Measurements from ENCODE around the gene GAB2. TPM values are rescaled to one million over a fixed set of nuclear protein-coding genes. Genes with fewer than 3 reads are reported as not detected.

GAB2 gene
- total and polyA plus RNA-seq, 2 of the 13 experiments (the other 11 are each of a cell fraction or from before 2014, with no cell fraction given): 4.1 to 8.6 TPM

- no peak for TF ChIP-seq ZNF367 (CRISPR knock-in tag; IDR thresholded peaks at IDR 0.05; ENCODE audit: borderline replicate concordance)
- TF ChIP-seq FOXK1 (CRISPR knock-in tag; IDR thresholded peaks at IDR 0.05; ENCODE audit: borderline replicate concordance, low read depth): no peak
- no peak for TF ChIP-seq PBX2 (CRISPR knock-in tag; IDR thresholded peaks at IDR 0.05)
- TF ChIP-seq ADNP (CRISPR knock-in tag; IDR thresholded peaks at IDR 0.05): no peak
- TF ChIP-seq ZBTB49 (CRISPR knock-in tag; IDR thresholded peaks at IDR 0.05; ENCODE audit: borderline replicate concordance): no peak
- no peak for TF ChIP-seq ZNF256 (CRISPR knock-in tag; conservative IDR thresholded peaks at IDR 0.05)
- peak; percentile 26; the same call in 1 of the 2 replicates for TF ChIP-seq NRL (CRISPR knock-in tag; IDR thresholded peaks at IDR 0.05; ENCODE audit: borderline replicate concordance)
- no peak for TF ChIP-seq SIX1 (CRISPR knock-in tag; IDR thresholded peaks at IDR 0.05; ENCODE audit: borderline replicate concordance)
- TF ChIP-seq DNMT1 (CRISPR knock-in tag; IDR thresholded peaks at IDR 0.05): no peak
- TF ChIP-seq ZNF687 (CRISPR knock-in tag; IDR thresholded peaks at IDR 0.05): peak; percentile 88
- no peak for TF ChIP-seq ZNF280B (CRISPR knock-in tag; IDR thresholded peaks at IDR 0.05; ENCODE audit: borderline replicate concordance)
- no peak for TF ChIP-seq ZNF441 (CRISPR knock-in tag; IDR thresholded peaks at IDR 0.05; ENCODE audit: borderline replicate concordance)
- TF ChIP-seq MAFK (conservative IDR thresholded peaks at IDR 0.05 in 1 of 2, IDR thresholded peaks at IDR 0.05 in 1 of 2; ENCODE audit: low read length in 2 of 2): no peak
- TF ChIP-seq ZC3H4 (CRISPR knock-in tag; IDR thresholded peaks at IDR 0.05; ENCODE audit: borderline replicate concordance): no peak
- TF ChIP-seq ZNF547 (CRISPR knock-in tag; IDR thresholded peaks at IDR 0.05): no peak
- TF ChIP-seq, protein P1, sequence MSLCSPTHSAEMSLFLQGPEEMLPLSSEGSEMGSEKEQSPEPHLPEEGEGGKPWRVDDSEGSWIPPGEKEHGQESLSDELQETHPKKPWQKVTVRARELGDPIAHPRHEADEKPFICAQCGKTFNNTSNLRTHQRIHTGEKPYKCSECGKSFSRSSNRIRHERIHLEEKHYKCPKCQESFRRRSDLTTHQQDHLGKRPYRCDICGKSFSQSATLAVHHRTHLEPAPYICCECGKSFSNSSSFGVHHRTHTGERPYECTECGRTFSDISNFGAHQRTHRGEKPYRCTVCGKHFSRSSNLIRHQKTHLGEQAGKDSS (CRISPR knock-in tag; IDR thresholded peaks at IDR 0.05; ENCODE audit: borderline replicate concordance, low read depth): no peak
- TF ChIP-seq ZNF7 (CRISPR knock-in tag; IDR thresholded peaks at IDR 0.05): no peak
- TF ChIP-seq ESRRA (CRISPR knock-in tag; IDR thresholded peaks at IDR 0.05; ENCODE audit: low read depth): peak; percentile 26; the same call in 1 of the 2 replicates
- no peak for TF ChIP-seq ZNF891 (CRISPR knock-in tag; IDR thresholded peaks at IDR 0.05)
- TF ChIP-seq ZSCAN22 (CRISPR knock-in tag; IDR thresholded peaks at IDR 0.05): no peak
These were observed 416 bp upstream of the GAB2 start (continued) for GRCh38 chr11:78417888-78418583.
